ENCODE measurements around the gene ANKRD40.

- TF ChIP-seq, protein P1, sequence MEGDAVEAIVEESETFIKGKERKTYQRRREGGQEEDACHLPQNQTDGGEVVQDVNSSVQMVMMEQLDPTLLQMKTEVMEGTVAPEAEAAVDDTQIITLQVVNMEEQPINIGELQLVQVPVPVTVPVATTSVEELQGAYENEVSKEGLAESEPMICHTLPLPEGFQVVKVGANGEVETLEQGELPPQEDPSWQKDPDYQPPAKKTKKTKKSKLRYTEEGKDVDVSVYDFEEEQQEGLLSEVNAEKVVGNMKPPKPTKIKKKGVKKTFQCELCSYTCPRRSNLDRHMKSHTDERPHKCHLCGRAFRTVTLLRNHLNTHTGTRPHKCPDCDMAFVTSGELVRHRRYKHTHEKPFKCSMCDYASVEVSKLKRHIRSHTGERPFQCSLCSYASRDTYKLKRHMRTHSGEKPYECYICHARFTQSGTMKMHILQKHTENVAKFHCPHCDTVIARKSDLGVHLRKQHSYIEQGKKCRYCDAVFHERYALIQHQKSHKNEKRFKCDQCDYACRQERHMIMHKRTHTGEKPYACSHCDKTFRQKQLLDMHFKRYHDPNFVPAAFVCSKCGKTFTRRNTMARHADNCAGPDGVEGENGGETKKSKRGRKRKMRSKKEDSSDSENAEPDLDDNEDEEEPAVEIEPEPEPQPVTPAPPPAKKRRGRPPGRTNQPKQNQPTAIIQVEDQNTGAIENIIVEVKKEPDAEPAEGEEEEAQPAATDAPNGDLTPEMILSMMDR (conservative IDR thresholded peaks at IDR 0.05), result no peak
- no peak for TF ChIP-seq ZFX (IDR thresholded peaks at IDR 0.05)
Observed at GRCh38 chr17:50683434-50684287, 24.1 kb downstream of the ANKRD40 start.
